ENCODE results near the gene AATK. TPM values are rescaled to one million over a fixed set of nuclear protein-coding genes. Genes with fewer than 3 reads are reported as not detected.
A peak's percentile ranks its signal among the peaks of the same experiment; 100 is the strongest.
"Not testable (repeated sequence)": the region's sequence is repeated elsewhere in the genome, so short reads cannot be mapped to it uniquely, and the experiment has no call there.

AATK gene
- total RNA-seq, 1 donor from 2014 or later = 440 TPM

GRCh38 chr17:81152288-81152828, 13.7 kb downstream of the AATK start:
- peak; percentile 61 for ATAC-seq
- intact Hi-C loops (cut with DNase I) = no loop called here
- no peak for DNase-seq (ENCODE audit: low spot score)

DNA sequence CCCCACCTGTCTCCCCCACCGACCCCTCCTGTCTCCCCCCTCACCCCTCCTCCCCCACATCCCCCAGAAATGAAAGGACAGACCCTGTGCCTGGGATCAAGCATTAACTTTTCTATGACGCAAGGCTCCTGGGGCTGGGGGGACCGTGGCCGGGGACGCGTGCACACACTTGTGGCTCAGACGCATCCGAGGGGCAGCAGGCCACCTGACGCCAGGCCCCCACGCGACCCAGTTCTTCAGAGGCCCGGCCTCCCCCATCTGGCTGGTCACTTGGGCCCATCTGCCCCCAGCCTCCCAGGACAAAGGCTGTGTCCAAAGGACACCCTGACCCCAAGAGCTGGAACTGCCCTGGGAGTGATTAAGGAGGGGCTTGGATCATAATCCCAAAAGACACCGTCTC, 14.7 kb downstream of the AATK start:
- no peak for ATAC-seq
- no peak for DNase-seq (ENCODE audit: low spot score)
- intact Hi-C loops (cut with DNase I) = no loop called here

- DNase-seq (ENCODE audit: low spot score) (no peak), ATAC-seq (no peak)
- intact Hi-C loops (cut with DNase I) = no loop called here
Observed at GRCh38 chr17:81150377-81151077, 15.5 kb downstream of the AATK start.

DNA sequence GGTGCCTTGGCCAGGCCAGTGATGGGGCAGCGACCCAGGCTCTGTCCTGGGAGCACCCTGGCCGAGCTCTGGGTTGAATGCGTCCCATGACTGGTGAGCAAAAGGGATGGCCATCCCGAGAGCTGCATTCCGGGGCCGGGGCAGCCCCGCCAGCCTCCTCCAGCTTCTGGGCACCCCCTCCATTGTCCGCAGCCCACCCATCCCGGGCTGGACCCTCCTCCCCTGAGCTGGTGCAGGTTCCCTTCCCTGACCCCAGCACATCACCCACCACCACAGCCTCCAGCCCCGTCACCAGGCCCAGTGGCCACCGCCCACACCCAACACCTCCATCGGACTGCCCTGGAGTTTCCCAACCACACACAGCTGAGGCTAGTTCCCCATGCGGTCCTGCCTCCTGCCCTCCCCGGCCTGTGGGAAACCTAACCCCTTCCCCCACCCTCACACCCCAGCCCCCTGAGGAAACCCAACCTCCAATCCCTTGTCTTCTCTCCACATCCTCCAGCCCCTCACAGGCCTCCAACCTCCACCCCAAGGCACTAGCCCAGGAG, 17.0 kb downstream of the AATK start:
- DNase-seq (ENCODE audit: low spot score) (no peak), ATAC-seq (no peak)
- intact Hi-C loops (cut with DNase I) = no loop called here

DNA sequence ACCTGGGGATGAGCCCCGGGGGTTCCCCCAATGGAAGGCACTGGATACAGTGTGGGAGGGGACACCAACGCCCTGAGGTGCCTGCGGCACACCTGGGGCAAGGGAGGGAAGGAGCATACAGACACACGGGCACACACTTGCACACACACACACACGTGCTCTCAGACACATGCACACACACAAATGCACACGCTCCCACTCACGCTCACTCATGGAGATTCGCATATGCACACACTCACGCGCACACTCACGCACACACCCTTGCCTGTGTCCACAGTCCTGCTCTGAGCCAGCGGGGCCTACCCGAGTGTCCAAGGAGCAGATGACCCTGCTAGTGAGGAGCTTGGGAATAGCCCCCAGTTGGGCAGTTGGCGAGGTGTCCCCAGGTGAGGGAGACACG, 17.4 kb downstream of the AATK start:
- DNase-seq (ENCODE audit: low spot score) (no peak), ATAC-seq (no peak)
- intact Hi-C loops (cut with DNase I) = no loop called here

- intact Hi-C loops (cut with DNase I) = no loop called here
- no peak for ATAC-seq
- no peak for DNase-seq (ENCODE audit: low spot score)
Observed at GRCh38 chr17:81147701-81148100, 18.3 kb downstream of the AATK start.

GRCh38 chr17:81146208-81146607, 19.8 kb downstream of the AATK start:
- intact Hi-C loops (cut with DNase I); DNase-seq (ENCODE audit: low spot score); ATAC-seq: not testable (repeated sequence)

GRCh38 chr17:81144423-81144781, 21.6 kb downstream of the AATK start:
- DNase-seq (ENCODE audit: low spot score) = no peak
- intact Hi-C loops (cut with DNase I) = loop anchor here (5.0 kb wide), 1 partner anchor 48 kb away; no protein-coding TSS in a partner anchor
- no peak for ATAC-seq

DNA sequence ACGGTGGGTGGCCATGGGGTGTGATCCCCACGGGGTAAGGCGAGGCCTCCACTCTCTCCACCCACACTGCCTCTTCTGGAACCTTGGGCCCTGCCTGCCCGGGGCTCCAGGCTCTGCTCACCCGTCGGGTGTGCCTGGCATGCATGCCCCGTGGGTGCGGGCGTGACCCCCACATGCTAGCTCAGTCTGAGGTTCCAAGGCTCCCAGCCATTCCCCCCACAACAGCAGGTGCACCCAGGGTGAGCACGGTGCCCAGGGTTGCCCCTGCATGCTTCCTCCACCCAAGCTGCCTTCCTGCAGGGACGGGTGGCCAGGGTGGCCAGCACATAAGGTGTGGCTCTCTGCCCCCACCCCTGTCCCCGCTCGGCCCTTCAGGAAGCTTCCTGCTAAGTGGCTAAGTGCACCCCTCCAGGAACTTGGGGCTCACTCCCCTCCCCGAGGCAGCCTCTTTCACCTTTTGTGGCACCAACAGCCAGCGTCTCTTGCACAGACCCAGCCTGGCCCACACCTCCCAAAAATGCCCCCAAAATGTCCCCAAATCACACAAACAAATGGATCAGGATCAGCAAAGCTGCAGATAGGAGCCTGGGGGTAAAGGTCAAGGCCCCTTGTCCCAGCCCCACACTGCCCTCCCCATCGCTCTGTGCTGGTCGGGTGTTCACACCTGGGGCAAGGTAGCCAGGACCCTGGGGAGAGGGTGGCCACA, 22.2 kb downstream of the AATK start:
- DNase-seq (ENCODE audit: low spot score) (no peak), ATAC-seq (no peak)
- intact Hi-C loops (cut with DNase I) = loop anchor here (5.0 kb wide), 1 partner anchor 48 kb away; no protein-coding TSS in a partner anchor

DNA sequence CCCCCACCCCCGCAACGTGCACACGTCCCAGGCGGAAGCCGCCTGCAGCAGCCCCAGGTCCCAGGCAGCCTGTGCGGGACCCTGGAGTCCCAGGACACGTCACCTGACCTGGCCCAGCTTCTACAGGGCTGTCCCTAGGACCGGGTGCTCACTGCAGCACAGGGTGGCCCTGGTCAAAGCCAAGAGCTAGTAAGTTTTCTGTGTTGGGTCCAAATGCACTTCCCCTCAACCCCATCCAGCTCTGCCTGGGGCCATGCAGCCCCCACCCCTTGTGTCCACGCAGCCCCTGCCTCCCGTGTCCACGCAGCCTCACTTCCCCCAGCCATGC, 22.9 kb downstream of the AATK start:
- ATAC-seq (peak; percentile 67), DNase-seq (ENCODE audit: low spot score) (no peak)
- intact Hi-C loops (cut with DNase I) = loop anchor here (5.0 kb wide), 1 partner anchor 49 kb away; no protein-coding TSS in a partner anchor

GRCh38 chr17:81142301-81143199, 23.5 kb downstream of the AATK start:
- ATAC-seq = peak; percentile 92
- DNase-seq (ENCODE audit: low spot score) = peak; percentile 93
- intact Hi-C loops (cut with DNase I) = loop anchor here (5.0 kb wide), 1 partner anchor 50 kb away; no protein-coding TSS in a partner anchor

GRCh38 chr17:81140695-81141094, 25.3 kb downstream of the AATK start:
- intact Hi-C loops (cut with DNase I) = loop anchor here (5.0 kb wide), 1 partner anchor 52 kb away; no protein-coding TSS in a partner anchor
- ATAC-seq (no peak), DNase-seq (ENCODE audit: low spot score) (no peak)

DNA sequence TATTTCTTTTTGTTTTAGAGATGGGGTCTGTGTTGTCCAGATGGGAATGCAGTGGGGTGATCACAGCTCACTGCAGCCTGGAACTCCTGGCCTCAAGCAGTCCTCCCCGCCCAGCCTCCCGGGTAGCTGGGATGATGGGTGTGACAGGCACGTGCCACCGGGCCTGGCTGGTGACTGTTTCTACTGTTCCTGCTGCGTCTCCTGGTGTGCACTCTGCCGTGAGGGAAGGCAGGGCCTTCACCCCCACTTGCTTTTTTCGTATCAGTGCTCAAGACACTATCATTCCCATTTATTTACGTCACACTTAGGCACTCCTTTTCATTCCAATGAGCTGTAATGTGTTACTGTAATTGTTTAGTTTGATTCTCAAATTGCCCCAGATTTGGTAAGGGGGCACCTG, 26.0 kb downstream of the AATK start:
- DNase-seq (ENCODE audit: low spot score) (no peak), ATAC-seq (no peak)
- intact Hi-C loops (cut with DNase I) = loop anchor here (5.0 kb wide), 1 partner anchor 52 kb away; no protein-coding TSS in a partner anchor

DNA sequence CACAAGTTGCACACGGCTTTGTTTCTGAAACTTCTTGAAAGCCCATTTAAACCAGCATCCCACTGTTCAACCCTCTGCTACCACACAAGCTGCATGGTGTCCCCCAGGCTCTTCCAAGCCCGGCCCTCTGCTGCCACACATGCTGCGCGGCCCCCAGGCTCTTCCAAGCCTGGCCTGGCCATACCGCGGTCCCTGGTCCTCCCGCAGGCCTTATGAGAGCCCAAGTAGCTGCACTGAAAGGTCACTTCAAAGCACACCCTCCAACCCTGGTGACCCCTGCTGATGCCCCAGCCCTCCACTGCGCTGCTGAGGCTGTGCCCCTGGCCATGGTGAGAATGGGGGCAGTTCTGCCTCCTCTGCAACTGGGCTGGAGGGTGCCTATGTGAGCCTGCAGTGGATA, 26.6 kb downstream of the AATK start:
- intact Hi-C loops (cut with DNase I) = no loop called here
- ATAC-seq (no peak), DNase-seq (ENCODE audit: low spot score) (no peak)

GRCh38 chr17:81138500-81138899, 27.5 kb downstream of the AATK start:
- no peak for ATAC-seq
- DNase-seq (ENCODE audit: low spot score) = no peak
- intact Hi-C loops (cut with DNase I) = no loop called here

DNA sequence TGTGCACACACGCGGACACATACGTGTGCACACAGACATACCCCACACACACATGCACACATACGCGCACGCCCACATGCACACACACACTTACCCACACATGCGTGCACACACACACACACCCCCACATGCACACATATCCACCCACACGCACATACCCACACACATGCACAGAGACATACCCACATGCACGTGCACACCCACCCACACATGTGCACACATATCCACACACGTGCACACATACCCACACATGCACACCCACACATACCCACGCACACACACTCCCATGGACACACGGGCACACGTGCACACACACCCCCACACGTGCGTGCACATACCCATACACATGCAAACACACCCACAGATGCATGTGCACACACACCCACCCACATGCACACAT, 27.9 kb downstream of the AATK start:
- ATAC-seq (no peak), DNase-seq (ENCODE audit: low spot score) (no peak)
- intact Hi-C loops (cut with DNase I) = no loop called here

- intact Hi-C loops (cut with DNase I) = no loop called here
- ATAC-seq (no peak), DNase-seq (ENCODE audit: low spot score) (no peak)
Observed at GRCh38 chr17:81137248-81137647, 28.8 kb downstream of the AATK start.

GRCh38 chr17:81136366-81136765, 29.7 kb downstream of the AATK start:
- DNase-seq (ENCODE audit: low spot score) = no peak
- ATAC-seq = no peak
- intact Hi-C loops (cut with DNase I) = no loop called here

Measured in sciatic nerve (tissue), 2 donors.